ENCODE results near the gene VDAC2. TPM values are rescaled to one million over a fixed set of nuclear protein-coding genes. Genes with fewer than 3 reads are reported as not detected.
A peak's percentile ranks its signal among the peaks of the same experiment; 100 is the strongest.
"Not testable (repeated sequence)": the region's sequence is repeated elsewhere in the genome, so short reads cannot be mapped to it uniquely, and the experiment has no call there.

Gene VDAC2
- total RNA-seq, 3 donors from 2014 or later, result 265 to 296 (median 284) TPM

DNA sequence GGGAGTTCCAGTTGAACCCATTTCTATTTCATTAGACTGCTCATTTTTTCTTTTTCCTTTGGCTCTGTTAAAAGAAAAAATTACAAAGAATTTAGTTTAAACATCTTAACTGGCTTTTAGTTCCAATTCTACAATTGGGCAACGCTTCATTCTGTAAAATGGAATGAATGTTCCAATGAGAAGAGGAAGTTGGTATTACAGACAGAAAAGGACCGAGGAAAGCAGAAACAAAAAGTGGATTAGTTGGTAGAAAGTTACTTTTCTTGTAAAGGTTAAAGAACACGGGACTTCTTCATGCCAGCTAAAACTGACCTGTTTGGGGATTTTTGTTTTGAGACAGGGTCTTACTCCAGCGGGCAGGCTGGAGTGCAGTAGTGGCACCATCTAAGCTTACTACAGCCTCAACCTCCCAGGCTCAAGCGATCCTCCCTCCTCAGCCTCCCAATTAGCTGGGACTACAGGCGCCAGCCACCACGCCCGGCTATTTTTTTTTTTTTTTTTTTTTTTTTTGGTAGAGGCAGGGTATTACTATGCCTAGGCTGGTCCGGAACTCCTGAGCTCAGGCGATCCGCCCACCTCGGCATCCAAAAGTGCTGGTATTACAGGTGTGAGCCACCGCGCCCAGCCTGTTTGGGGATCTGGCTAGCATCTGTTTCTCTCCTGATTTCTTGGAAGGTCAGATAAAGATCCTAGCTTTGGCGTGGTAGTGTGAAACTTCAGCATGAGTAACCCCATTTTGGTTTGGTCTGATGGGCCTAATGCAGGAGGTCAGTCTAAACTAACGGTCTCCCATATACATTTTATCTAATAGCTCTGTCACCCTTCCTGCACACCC is 1.3 kb upstream of the VDAC2 start:
- intact Hi-C loops (cut with DNase I, micrococcal nuclease), result no loop called here
- DNase-seq, result peak in 2 of 3 donors; percentile 35 to 58
- ATAC-seq, result no peak
- H3K4me1 ChIP-seq (ENCODE audit: low read depth), result peaks cover 17% of the 10 kb centered on the region
- no peaks in the 10 kb centered on the region for H3K36me3 ChIP-seq (ENCODE audit: low read depth)
- H3K4me3 ChIP-seq, result no peak overlapping the region
- H3K9me3 ChIP-seq, result no peaks in the 10 kb centered on the region
- TF ChIP-seq, protein P1, sequence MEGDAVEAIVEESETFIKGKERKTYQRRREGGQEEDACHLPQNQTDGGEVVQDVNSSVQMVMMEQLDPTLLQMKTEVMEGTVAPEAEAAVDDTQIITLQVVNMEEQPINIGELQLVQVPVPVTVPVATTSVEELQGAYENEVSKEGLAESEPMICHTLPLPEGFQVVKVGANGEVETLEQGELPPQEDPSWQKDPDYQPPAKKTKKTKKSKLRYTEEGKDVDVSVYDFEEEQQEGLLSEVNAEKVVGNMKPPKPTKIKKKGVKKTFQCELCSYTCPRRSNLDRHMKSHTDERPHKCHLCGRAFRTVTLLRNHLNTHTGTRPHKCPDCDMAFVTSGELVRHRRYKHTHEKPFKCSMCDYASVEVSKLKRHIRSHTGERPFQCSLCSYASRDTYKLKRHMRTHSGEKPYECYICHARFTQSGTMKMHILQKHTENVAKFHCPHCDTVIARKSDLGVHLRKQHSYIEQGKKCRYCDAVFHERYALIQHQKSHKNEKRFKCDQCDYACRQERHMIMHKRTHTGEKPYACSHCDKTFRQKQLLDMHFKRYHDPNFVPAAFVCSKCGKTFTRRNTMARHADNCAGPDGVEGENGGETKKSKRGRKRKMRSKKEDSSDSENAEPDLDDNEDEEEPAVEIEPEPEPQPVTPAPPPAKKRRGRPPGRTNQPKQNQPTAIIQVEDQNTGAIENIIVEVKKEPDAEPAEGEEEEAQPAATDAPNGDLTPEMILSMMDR (IDR thresholded peaks at IDR 0.05), result no peak

DNA sequence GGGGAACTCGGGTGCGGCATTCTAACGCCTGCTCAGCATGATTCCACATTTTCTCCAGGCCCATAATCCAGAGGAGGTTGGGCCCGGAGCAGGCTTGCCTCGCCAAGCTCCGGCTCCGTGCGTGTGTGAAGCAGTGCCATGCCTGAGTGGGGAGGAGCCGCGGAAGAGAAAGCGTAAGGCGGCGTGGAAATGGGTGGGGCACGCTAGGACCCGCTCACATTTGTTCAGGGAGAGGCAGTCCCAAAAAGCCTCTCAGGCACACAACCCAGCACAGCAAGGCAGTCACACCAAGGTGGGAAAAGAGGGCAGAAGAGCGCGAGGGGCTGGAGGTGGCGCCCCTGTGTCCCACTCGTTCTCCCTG is 695 bp upstream of the VDAC2 start:
- no peaks in the 10 kb centered on the region for H3K36me3 ChIP-seq (ENCODE audit: low read depth)
- H3K4me1 ChIP-seq (ENCODE audit: low read depth), result peaks cover 17% of the 10 kb centered on the region
- intact Hi-C loops (cut with DNase I, micrococcal nuclease), result no loop called here
- H3K4me3 ChIP-seq, result peak overlapping the region; percentile 99
- DNase-seq, result peak; percentile 77 to 89 (median 83)
- TF ChIP-seq, protein P1 (IDR thresholded peaks at IDR 0.05), result no peak
- no peaks in the 10 kb centered on the region for H3K9me3 ChIP-seq
- ATAC-seq, result peak; percentile 76

DNA sequence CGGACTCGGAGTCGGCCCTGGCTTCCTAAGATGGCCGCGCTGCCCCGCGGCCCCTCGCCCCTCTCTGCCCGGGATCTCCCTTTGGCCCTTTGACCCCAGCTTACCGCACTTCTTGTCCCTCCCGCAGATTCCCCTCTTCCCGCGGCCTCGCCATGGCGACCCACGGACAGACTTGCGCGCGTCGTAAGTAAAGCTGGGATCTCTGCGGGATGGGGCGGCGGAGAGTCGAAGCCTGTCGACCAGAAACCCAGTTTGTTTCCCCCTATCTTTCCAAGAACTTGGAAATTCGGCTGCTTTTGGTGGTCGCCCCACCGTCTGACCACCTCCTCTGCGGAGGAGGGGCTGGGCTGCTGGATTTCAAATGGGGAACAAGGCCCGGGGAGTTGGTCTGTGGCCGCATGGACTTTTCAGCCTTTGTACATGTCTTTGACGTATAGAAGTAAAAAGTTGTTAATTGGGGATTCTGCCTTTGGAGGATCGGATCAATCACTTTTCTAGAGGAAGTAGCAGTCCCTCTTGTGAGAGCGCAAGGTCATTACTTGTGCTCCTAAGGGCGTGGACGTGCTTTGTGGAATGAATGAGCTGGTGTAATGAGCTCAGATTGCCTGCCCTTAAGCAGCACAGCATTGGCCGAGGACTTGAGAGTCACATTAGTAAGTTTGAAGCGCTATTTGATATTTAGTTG is 553 bp downstream of the VDAC2 start:
- intact Hi-C loops (cut with DNase I, micrococcal nuclease), result no loop called here
- DNase-seq, result peak in 2 of 3 donors; percentile 59 to 68
- TF ChIP-seq, protein P1 (IDR thresholded peaks at IDR 0.05), result no peak
- H3K36me3 ChIP-seq (ENCODE audit: low read depth), result peaks cover 5% of the 10 kb centered on the region
- peak overlapping the region; percentile 99 for H3K4me3 ChIP-seq
- H3K9me3 ChIP-seq, result no peaks in the 10 kb centered on the region
- peak; percentile 48 for ATAC-seq
- H3K4me1 ChIP-seq (ENCODE audit: low read depth), result peaks cover 17% of the 10 kb centered on the region

DNA sequence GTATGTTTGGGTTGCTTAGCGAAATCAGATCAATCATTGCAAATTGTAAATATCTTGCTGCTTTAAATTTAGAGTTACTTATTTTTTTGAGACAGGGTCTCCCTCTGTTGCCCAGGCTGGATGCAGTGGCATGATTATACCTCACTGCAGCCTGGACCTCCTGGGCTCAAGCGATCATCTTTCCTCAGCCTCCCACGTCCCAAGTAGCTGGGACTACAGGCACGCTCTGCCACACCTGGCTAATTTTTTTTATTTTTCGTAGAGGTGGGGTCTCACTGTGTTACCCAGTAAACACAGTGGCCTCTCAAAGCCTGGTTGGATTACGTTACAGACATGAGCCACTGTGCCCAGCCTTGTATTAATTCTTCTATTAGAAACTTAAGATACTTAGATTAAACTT is 1.7 kb downstream of the VDAC2 start:
- H3K4me3 ChIP-seq, result no peak overlapping the region
- intact Hi-C loops (cut with DNase I, micrococcal nuclease), result no loop called here
- peaks cover 5% of the 10 kb centered on the region for H3K36me3 ChIP-seq (ENCODE audit: low read depth)

DNA sequence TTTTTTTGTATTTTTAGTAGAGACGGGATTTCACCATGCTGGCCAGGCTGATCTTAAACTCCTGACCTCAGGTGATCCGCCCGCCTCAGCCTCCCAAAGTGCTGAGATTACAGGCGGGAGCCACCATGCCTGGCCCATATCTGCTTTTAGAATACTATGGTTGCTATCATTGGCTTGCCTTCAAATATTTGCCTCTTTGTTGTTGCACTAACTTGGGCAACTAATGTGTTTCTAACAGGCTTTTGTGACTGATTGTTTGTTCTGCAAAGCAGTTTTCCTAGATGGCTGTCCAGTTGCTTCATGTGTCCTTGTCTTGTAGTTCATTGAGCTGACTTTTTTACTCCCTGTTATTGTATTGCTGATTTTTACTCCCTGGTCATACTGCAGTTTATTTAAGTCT is 9.7 kb downstream of the VDAC2 start:
- no peak overlapping the region for H3K4me3 ChIP-seq
- TF ChIP-seq, protein P1 (IDR thresholded peaks at IDR 0.05), result no peak
- H3K36me3 ChIP-seq (ENCODE audit: low read depth), result peaks cover 20% of the 10 kb centered on the region
- DNase-seq (no peak), ATAC-seq (no peak)
- intact Hi-C loops (cut with DNase I, micrococcal nuclease), result no loop called here
- H3K4me1 ChIP-seq (ENCODE audit: low read depth), result no peaks in the 10 kb centered on the region
- no peaks in the 10 kb centered on the region for H3K9me3 ChIP-seq

More for the DNA sequence above, 1.7 kb downstream of the VDAC2 start:
- DNase-seq (no peak), ATAC-seq (no peak)
- no peaks in the 10 kb centered on the region for H3K9me3 ChIP-seq
- TF ChIP-seq, protein P1 (IDR thresholded peaks at IDR 0.05), result no peak
- H3K4me1 ChIP-seq (ENCODE audit: low read depth), result peaks cover 17% of the 10 kb centered on the region

DNA sequence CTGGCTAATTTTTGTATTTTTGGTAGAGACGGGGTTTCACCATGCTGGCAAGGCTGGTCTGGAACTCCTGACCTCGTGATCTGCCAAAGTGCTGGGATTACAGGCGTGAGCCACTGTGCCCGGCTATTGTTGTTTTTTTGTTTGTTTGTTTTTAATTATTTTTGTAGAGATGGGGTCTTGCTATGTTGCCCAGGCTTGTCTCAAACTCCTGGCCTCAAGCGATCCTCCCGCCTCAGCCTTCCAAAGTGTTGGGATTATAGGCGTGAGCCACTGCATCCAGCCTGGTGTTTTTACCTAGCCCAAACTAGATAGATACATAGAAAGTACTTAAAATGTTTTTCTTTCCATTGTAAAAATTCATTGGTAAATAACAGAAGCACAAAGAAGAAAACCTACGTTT is 10.9 kb downstream of the VDAC2 start:
- not testable (repeated sequence) for DNase-seq; H3K4me1 ChIP-seq (ENCODE audit: low read depth)

More for the DNA sequence above, 10.9 kb downstream of the VDAC2 start:
- ATAC-seq; intact Hi-C loops (cut with DNase I, micrococcal nuclease); H3K9me3 ChIP-seq; H3K4me3 ChIP-seq: not testable (repeated sequence)
- peaks cover 15% of the 10 kb centered on the region for H3K36me3 ChIP-seq (ENCODE audit: low read depth)

All from mucosa of descending colon (tissue), 3 donors.